ENCODE results near the gene GAGE12F.
"Not testable (repeated sequence)": the region's sequence is repeated elsewhere in the genome, so short reads cannot be mapped to it uniquely, and the experiment has no call there.

GAGE12F gene

GRCh38 chrX:49560542-49560941, at the start of gene GAGE12F:
Gene GAGE12F (plus strand): TSS chrX:49560842. CDS start chrX:49561997, 1,155 bp downstream.
- in situ Hi-C loops (cut with HindIII; ENCODE audit: low sequenced_read_pairs) = not testable (repeated sequence)

- in situ Hi-C loops (cut with HindIII; ENCODE audit: low sequenced_read_pairs) = not testable (repeated sequence)
Observed at GRCh38 chrX:49531877-49532276, 28.8 kb upstream of the GAGE12F start, which contains the start of gene GAGE12C. Gene GAGE12C (plus strand): TSS chrX:49532177. CDS start chrX:49533332, 1,155 bp downstream.

GRCh38 chrX:49541433-49541832, 19.2 kb upstream of the GAGE12F start, which contains the start of gene GAGE12D:
Gene GAGE12D (plus strand): TSS chrX:49541733. CDS start chrX:49542888, 1,155 bp downstream.
- in situ Hi-C loops (cut with HindIII; ENCODE audit: low sequenced_read_pairs) = not testable (repeated sequence)

GRCh38 chrX:49550989-49551388, 9.7 kb upstream of the GAGE12F start, which contains the start of gene GAGE12E:
Gene GAGE12E (plus strand): TSS chrX:49551289. CDS start chrX:49552444, 1,155 bp downstream.
- in situ Hi-C loops (cut with HindIII; ENCODE audit: low sequenced_read_pairs) = not testable (repeated sequence)

- in situ Hi-C loops (cut with HindIII; ENCODE audit: low sequenced_read_pairs) = not testable (repeated sequence)
Observed at GRCh38 chrX:49568728-49569127, 8.1 kb downstream of the GAGE12F start.

GRCh38 chrX:49569152-49569551, 8.5 kb downstream of the GAGE12F start:
- in situ Hi-C loops (cut with HindIII; ENCODE audit: low sequenced_read_pairs) = not testable (repeated sequence)

- in situ Hi-C loops (cut with HindIII; ENCODE audit: low sequenced_read_pairs) = not testable (repeated sequence)
Observed at GRCh38 chrX:49570100-49570499, 9.5 kb downstream of the GAGE12F start, which contains the start of gene GAGE12G. Gene GAGE12G (plus strand): TSS chrX:49570400. CDS start chrX:49571555, 1,155 bp downstream.

GRCh38 chrX:49579649-49580048, 19.0 kb downstream of the GAGE12F start, which contains the start of gene GAGE12H:
Gene GAGE12H (plus strand): TSS chrX:49579949. CDS start chrX:49581104, 1,155 bp downstream.
- in situ Hi-C loops (cut with HindIII; ENCODE audit: low sequenced_read_pairs) = not testable (repeated sequence)

GRCh38 chrX:49589196-49589595, 28.6 kb downstream of the GAGE12F start, which contains the start of gene GAGE2A:
Gene GAGE2A (plus strand): TSS chrX:49589496. CDS start chrX:49590651, 1,155 bp downstream.
- in situ Hi-C loops (cut with HindIII; ENCODE audit: low sequenced_read_pairs) = not testable (repeated sequence)

GRCh38 chrX:49589769-49590478, 29.3 kb downstream of the GAGE12F start:
- in situ Hi-C loops (cut with HindIII; ENCODE audit: low sequenced_read_pairs) = not testable (repeated sequence)

- in situ Hi-C loops (cut with HindIII; ENCODE audit: low sequenced_read_pairs) = not testable (repeated sequence)
Observed at GRCh38 chrX:49590488-49590887, 29.8 kb downstream of the GAGE12F start.

- in situ Hi-C loops (cut with HindIII; ENCODE audit: low sequenced_read_pairs) = not testable (repeated sequence)
Observed at GRCh38 chrX:49598720-49599119, 38.1 kb downstream of the GAGE12F start, which contains the start of gene GAGE1. Gene GAGE1 (plus strand): TSS chrX:49599020. CDS start chrX:49600175, 1,155 bp downstream.

- in situ Hi-C loops (cut with HindIII; ENCODE audit: low sequenced_read_pairs) = no loop called here
Observed at GRCh38 chrX:49610718-49611310, 50.2 kb downstream of the GAGE12F start.
